Measurements from ENCODE around the gene PREX1. TPM values are rescaled to one million over a fixed set of nuclear protein-coding genes. Genes with fewer than 3 reads are reported as not detected.

PREX1 gene
- total RNA-seq, 1 experiment from 2014 or later, result 9.5 TPM

DNA sequence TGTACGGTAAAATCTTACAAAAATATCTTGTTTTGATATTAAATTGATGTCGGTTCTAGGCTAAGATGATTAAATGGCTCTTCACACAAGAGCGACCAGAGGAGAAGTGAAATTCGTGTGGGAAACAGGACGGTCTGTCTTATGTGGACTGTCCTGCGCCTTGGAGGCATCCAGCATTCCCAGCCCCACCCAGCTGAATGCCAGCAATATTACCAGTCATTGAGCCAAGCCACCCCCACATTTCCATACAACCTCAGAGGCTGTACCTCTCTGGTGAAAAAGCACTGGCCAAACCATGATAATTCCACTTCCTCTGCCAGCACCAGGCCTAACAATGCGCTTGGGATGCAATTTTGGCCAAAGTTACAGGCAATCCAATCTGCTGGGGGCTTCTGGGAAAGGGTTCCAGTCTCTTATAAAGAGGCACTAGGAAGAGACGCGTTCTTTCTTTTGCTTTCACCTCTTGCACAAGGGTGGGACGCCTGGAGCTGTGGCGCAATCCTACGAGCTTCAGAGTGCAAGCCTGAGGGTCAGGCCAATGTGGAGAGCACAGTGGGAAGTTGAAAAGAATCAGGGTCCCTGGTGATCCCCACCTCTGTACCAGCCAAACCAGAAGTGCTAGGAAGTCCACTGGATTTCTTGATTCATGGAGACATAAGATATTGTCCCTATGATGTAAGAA, 213.1 kb downstream of the PREX1 start:
- BruUV-seq (replicated peaks), result no TSS peak
- Histone ChIP-seq H3K4me3 (ENCODE audit: low read depth, low read length) (no peak overlapping the region), H3K36me3 (ENCODE audit: control insufficient read depth, insufficient read depth, low read length) (no peaks in the 10 kb centered on the region), H3K9me3 (no peaks in the 10 kb centered on the region), H3K27me3 (replicated peaks; ENCODE audit: control insufficient read depth, insufficient read depth, low read length) (no peaks in the 10 kb centered on the region), H3K4me1 (0 out of 2 replicates have a peak, but pooled peaks cover 4% of the 10 kb centered on the region)
- no peaks in the 10 kb centered on the region for H3K36me3 Mint-ChIP-seq (ENCODE audit: insufficient read depth, unreplicated experiment)
- H3K9me3 Mint-ChIP-seq (ENCODE audit: unreplicated experiment), result no peaks in the 10 kb centered on the region
- no peaks in the 10 kb centered on the region for H3K4me1 Mint-ChIP-seq (ENCODE audit: low read depth, unreplicated experiment)
- intact Hi-C loops (cut with micrococcal nuclease; ENCODE audit: unreplicated experiment), result no loop called here
- peaks cover 2% of the 10 kb centered on the region for H3K27me3 Mint-ChIP-seq (ENCODE audit: insufficient read depth, unreplicated experiment)
- H3K4me3 Mint-ChIP-seq (ENCODE audit: unreplicated experiment), result no peak overlapping the region
- CTCF ChIA-PET, result no interaction called here
- no peak overlapping the region for H3K27ac Mint-ChIP-seq (ENCODE audit: unreplicated experiment)
- peak in 1 of 2 experiments; percentile 67 for DNase-seq
- TF ChIP-seq, protein P1, sequence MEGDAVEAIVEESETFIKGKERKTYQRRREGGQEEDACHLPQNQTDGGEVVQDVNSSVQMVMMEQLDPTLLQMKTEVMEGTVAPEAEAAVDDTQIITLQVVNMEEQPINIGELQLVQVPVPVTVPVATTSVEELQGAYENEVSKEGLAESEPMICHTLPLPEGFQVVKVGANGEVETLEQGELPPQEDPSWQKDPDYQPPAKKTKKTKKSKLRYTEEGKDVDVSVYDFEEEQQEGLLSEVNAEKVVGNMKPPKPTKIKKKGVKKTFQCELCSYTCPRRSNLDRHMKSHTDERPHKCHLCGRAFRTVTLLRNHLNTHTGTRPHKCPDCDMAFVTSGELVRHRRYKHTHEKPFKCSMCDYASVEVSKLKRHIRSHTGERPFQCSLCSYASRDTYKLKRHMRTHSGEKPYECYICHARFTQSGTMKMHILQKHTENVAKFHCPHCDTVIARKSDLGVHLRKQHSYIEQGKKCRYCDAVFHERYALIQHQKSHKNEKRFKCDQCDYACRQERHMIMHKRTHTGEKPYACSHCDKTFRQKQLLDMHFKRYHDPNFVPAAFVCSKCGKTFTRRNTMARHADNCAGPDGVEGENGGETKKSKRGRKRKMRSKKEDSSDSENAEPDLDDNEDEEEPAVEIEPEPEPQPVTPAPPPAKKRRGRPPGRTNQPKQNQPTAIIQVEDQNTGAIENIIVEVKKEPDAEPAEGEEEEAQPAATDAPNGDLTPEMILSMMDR (IDR thresholded peaks at IDR 0.05; ENCODE audit: insufficient read depth in 1 of 2, low read depth in 1 of 2, low read length in 1 of 2, severe bottlenecking in 1 of 2, unreplicated experiment in 1 of 2), result no peak
- POLR2A ChIA-PET, result no interaction called here

DNA sequence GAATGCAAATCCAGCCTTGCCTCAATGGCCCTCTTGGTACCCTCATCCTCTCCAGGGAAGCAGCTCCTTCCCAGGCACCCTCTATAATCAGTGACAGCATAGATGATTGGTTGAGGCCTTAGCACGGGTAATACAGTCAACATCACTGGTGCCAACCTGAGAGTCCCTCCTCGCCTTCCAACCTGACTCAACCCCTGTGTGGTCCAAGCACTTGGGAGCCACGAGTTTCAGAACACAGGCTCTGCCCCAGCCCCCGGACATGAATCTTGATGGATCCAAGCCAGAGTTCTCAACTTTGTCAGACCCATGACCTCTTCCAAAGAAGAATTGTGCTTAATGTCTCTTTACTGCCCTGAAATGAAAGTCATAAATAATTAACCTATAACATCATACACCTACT, 213.9 kb downstream of the PREX1 start:
- 0 out of 2 replicates have a peak, but pooled peaks cover 4% of the 10 kb centered on the region for H3K4me1 ChIP-seq
- H3K36me3 ChIP-seq (ENCODE audit: control insufficient read depth, insufficient read depth, low read length), result no peaks in the 10 kb centered on the region
- TF ChIP-seq, protein P1 (IDR thresholded peaks at IDR 0.05; ENCODE audit: insufficient read depth in 1 of 2, low read depth in 1 of 2, low read length in 1 of 2, severe bottlenecking in 1 of 2, unreplicated experiment in 1 of 2), result no peak
- no peaks in the 10 kb centered on the region for H3K27me3 ChIP-seq (replicated peaks; ENCODE audit: control insufficient read depth, insufficient read depth, low read length)
- ChIA-PET POLR2A (no interaction called here), CTCF (interaction anchor here (1.3 kb wide), 1 partner anchor 67 kb away, joined by 3 read pairs; no protein-coding TSS in a partner anchor)
- H3K27me3 Mint-ChIP-seq (ENCODE audit: insufficient read depth, unreplicated experiment), result peaks cover 2% of the 10 kb centered on the region
- H3K4me3 ChIP-seq (ENCODE audit: low read depth, low read length), result no peak overlapping the region
- no peaks in the 10 kb centered on the region for H3K9me3 Mint-ChIP-seq (ENCODE audit: unreplicated experiment)
- no peak overlapping the region for H3K4me3 Mint-ChIP-seq (ENCODE audit: unreplicated experiment)
- no TSS peak for BruUV-seq (replicated peaks)
- H3K27ac Mint-ChIP-seq (ENCODE audit: unreplicated experiment), result no peak overlapping the region
- intact Hi-C loops (cut with micrococcal nuclease; ENCODE audit: unreplicated experiment), result no loop called here
- no peaks in the 10 kb centered on the region for H3K36me3 Mint-ChIP-seq (ENCODE audit: insufficient read depth, unreplicated experiment)
- no peaks in the 10 kb centered on the region for H3K9me3 ChIP-seq
- no peaks in the 10 kb centered on the region for H3K4me1 Mint-ChIP-seq (ENCODE audit: low read depth, unreplicated experiment)
- peak in 1 of 2 experiments; percentile 26 for DNase-seq

DNA sequence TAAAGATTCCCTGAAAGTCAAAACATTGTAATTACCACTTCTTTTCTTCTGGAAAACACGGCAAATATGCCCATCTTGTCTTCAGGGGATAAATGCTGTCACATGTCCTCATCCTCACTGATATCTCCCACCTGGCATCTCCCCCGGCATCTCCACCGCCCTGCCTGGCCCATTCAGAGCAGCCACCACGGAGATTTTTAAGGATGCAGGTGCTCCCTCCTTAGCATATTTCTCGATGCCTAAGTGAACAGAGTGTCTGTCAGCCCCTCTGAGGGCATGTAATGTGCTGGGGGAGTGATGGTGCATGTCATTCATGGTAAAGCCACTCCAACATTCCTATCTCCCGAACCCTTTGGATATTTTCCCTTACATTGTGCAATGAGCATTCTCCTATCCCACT, 215.5 kb downstream of the PREX1 start:
- intact Hi-C loops (cut with micrococcal nuclease; ENCODE audit: unreplicated experiment), result no loop called here
- Mint-ChIP-seq H3K36me3 (ENCODE audit: insufficient read depth, unreplicated experiment) (no peaks in the 10 kb centered on the region), H3K9me3 (ENCODE audit: unreplicated experiment) (no peaks in the 10 kb centered on the region), H3K4me3 (ENCODE audit: unreplicated experiment) (no peak overlapping the region), H3K4me1 (ENCODE audit: low read depth, unreplicated experiment) (no peaks in the 10 kb centered on the region), H3K27ac (ENCODE audit: unreplicated experiment) (no peak overlapping the region), H3K27me3 (ENCODE audit: insufficient read depth, unreplicated experiment) (peaks cover 2% of the 10 kb centered on the region)
- TF ChIP-seq, protein P1 (IDR thresholded peaks at IDR 0.05; ENCODE audit: insufficient read depth in 1 of 2, low read depth in 1 of 2, low read length in 1 of 2, severe bottlenecking in 1 of 2, unreplicated experiment in 1 of 2), result no peak
- Histone ChIP-seq H3K4me1 (0 out of 2 replicates have a peak, but pooled peaks cover 4% of the 10 kb centered on the region), H3K9me3 (no peaks in the 10 kb centered on the region), H3K4me3 (ENCODE audit: low read depth, low read length) (no peak overlapping the region), H3K36me3 (ENCODE audit: control insufficient read depth, insufficient read depth, low read length) (no peaks in the 10 kb centered on the region), H3K27me3 (replicated peaks; ENCODE audit: control insufficient read depth, insufficient read depth, low read length) (no peaks in the 10 kb centered on the region)
- CTCF ChIA-PET, result no interaction called here
- no peak for DNase-seq
- BruUV-seq (replicated peaks), result no TSS peak
- POLR2A ChIA-PET, result no interaction called here

Measured in Caco-2 (cell line).